Activated CD8-positive, alpha-beta memory T cell treated with anti-CD3 and anti-CD28 coated beads for 4 hours (primary cell): ENCODE measurements around the gene LGALS14.

ENCODE experiments used
- DNase-seq, 2 donors: peaks; one replicate each; pipeline ENCODE4 v3.0.0-alpha.2; 2020; ENCODE audit warnings: low read depth in 2 of 2

The LGALS14 gene

GRCh38 chr19:39746836-39747529 is 42.7 kb downstream of the LGALS14 start:
- DNase-seq: no peak

GRCh38 chr19:39749981-39750380 is 45.7 kb downstream of the LGALS14 start:
- DNase-seq: no peak

GRCh38 chr19:39752390-39752789 is 48.1 kb downstream of the LGALS14 start:
- DNase-seq: no peak

GRCh38 chr19:39752795-39753194 is 48.5 kb downstream of the LGALS14 start:
- DNase-seq: no peak

GRCh38 chr19:39754544-39754943 is 50.3 kb downstream of the LGALS14 start:
- DNase-seq: no peak

GRCh38 chr19:39754971-39755370 is 50.7 kb downstream of the LGALS14 start:
- no peak for DNase-seq
